ENCODE data around the gene PRKRIP1. TPM values are rescaled to one million over a fixed set of nuclear protein-coding genes. Genes with fewer than 3 reads are reported as not detected.
"Not testable (repeated sequence)": the region's sequence is repeated elsewhere in the genome, so short reads cannot be mapped to it uniquely, and the experiment has no call there.

The PRKRIP1 gene
- total RNA-seq, 2 donors from 2014 or later, result 30.3 to 35.0 TPM

- H3K36me3 ChIP-seq (ENCODE audit: control insufficient read depth, insufficient read depth, low read length); H3K9me3 Mint-ChIP-seq; H3K27me3 ChIP-seq (ENCODE audit: control insufficient read depth, insufficient read depth, low read length, poor library complexity, severe bottlenecking); H3K27me3 Mint-ChIP-seq (ENCODE audit: insufficient read depth); H3K4me1 ChIP-seq (ENCODE audit: control insufficient read depth, insufficient read depth, low read length); H3K9me3 ChIP-seq (ENCODE audit: control insufficient read depth, low read length); H3K4me1 Mint-ChIP-seq: not testable (repeated sequence)
- peak; percentile 98 for DNase-seq
- H3K36me3 Mint-ChIP-seq (ENCODE audit: low read depth), result peaks cover 22% of the 10 kb centered on the region
- TF ChIP-seq CTCF (conservative IDR thresholded peaks at IDR 0.05), result peak; percentile 48
- peak overlapping the region; percentile 87 for H3K27ac Mint-ChIP-seq
- WGBS, 2 experiments (ENCODE audit: insufficient coverage in 1 of 2, insufficient read length in 1 of 2), result 0 to 1% methylated on average over 16 to 70 of the region's 76 CpGs
- H3K4me3 Mint-ChIP-seq, result peak overlapping the region; percentile 89
- peak overlapping the region; percentile 77 for H3K4me3 ChIP-seq (ENCODE audit: low read length)
- peak overlapping the region; percentile 60 for H3K9ac ChIP-seq (ENCODE audit: extremely low read depth, low read length, poor library complexity, severe bottlenecking)
- H3K27ac ChIP-seq (ENCODE audit: low read depth, low read length), result peak overlapping the region; percentile 49
Measured at GRCh38 chr7:102363549-102364393, 32.4 kb upstream of the PRKRIP1 start.

- H3K4me1 ChIP-seq (ENCODE audit: control insufficient read depth, insufficient read depth, low read length); H3K9me3 Mint-ChIP-seq; H3K4me1 Mint-ChIP-seq; H3K9me3 ChIP-seq (ENCODE audit: control insufficient read depth, low read length); H3K36me3 ChIP-seq (ENCODE audit: control insufficient read depth, insufficient read depth, low read length); H3K27me3 ChIP-seq (ENCODE audit: control insufficient read depth, insufficient read depth, low read length, poor library complexity, severe bottlenecking); H3K27me3 Mint-ChIP-seq (ENCODE audit: insufficient read depth); H3K27ac ChIP-seq (ENCODE audit: low read depth, low read length): not testable (repeated sequence)
- Mint-ChIP-seq H3K27ac (peak overlapping the region; percentile 87), H3K36me3 (ENCODE audit: low read depth) (peaks cover 22% of the 10 kb centered on the region), H3K4me3 (peak overlapping the region; percentile 89)
- Histone ChIP-seq H3K4me3 (ENCODE audit: low read length) (peak overlapping the region; percentile 77), H3K9ac (ENCODE audit: extremely low read depth, low read length, poor library complexity, severe bottlenecking) (peak overlapping the region; percentile 60)
- 2% methylated on average over 8 of the region's 20 CpGs; no CpG with 5 or more reads in 1 of the 2 experiments for WGBS, 2 experiments (ENCODE audit: insufficient coverage in 1 of 2, insufficient read length in 1 of 2)
- DNase-seq, result peak; percentile 29
Measured at GRCh38 chr7:102364394-102364886, 31.7 kb upstream of the PRKRIP1 start.

- H3K27ac ChIP-seq (ENCODE audit: low read depth, low read length); H3K4me3 ChIP-seq (ENCODE audit: low read length); H3K36me3 ChIP-seq (ENCODE audit: control insufficient read depth, insufficient read depth, low read length); H3K9ac ChIP-seq (ENCODE audit: extremely low read depth, low read length, poor library complexity, severe bottlenecking); DNase-seq; H3K27me3 ChIP-seq (ENCODE audit: control insufficient read depth, insufficient read depth, low read length, poor library complexity, severe bottlenecking); H3K4me1 ChIP-seq (ENCODE audit: control insufficient read depth, insufficient read depth, low read length); H3K27me3 Mint-ChIP-seq (ENCODE audit: insufficient read depth); H3K9me3 Mint-ChIP-seq; H3K9me3 ChIP-seq (ENCODE audit: control insufficient read depth, low read length); H3K4me1 Mint-ChIP-seq; H3K27ac Mint-ChIP-seq: not testable (repeated sequence)
- H3K4me3 Mint-ChIP-seq, result peak overlapping the region; percentile 29
- 95% methylated on average over 2 of the region's 7 CpGs; no CpG with 5 or more reads in 1 of the 2 experiments for WGBS, 2 experiments (ENCODE audit: insufficient coverage in 1 of 2, insufficient read length in 1 of 2)
- peaks cover 29% of the 10 kb centered on the region for H3K36me3 Mint-ChIP-seq (ENCODE audit: low read depth)
Measured at GRCh38 chr7:102365390-102365789, 30.8 kb upstream of the PRKRIP1 start.

- H3K4me1 Mint-ChIP-seq; H3K27me3 ChIP-seq (ENCODE audit: control insufficient read depth, insufficient read depth, low read length, poor library complexity, severe bottlenecking); H3K4me3 Mint-ChIP-seq; DNase-seq; H3K4me1 ChIP-seq (ENCODE audit: control insufficient read depth, insufficient read depth, low read length); H3K9ac ChIP-seq (ENCODE audit: extremely low read depth, low read length, poor library complexity, severe bottlenecking); H3K4me3 ChIP-seq (ENCODE audit: low read length); H3K27ac Mint-ChIP-seq; H3K27me3 Mint-ChIP-seq (ENCODE audit: insufficient read depth); H3K27ac ChIP-seq (ENCODE audit: low read depth, low read length): not testable (repeated sequence)
- peaks cover 11% of the 10 kb centered on the region for H3K9me3 ChIP-seq (ENCODE audit: control insufficient read depth, low read length)
- peaks cover 10% of the 10 kb centered on the region for H3K36me3 ChIP-seq (ENCODE audit: control insufficient read depth, insufficient read depth, low read length)
- H3K9me3 Mint-ChIP-seq, result peaks cover 15% of the 10 kb centered on the region
- peaks cover 50% of the 10 kb centered on the region for H3K36me3 Mint-ChIP-seq (ENCODE audit: low read depth)
Measured at GRCh38 chr7:102370038-102370437, 26.1 kb upstream of the PRKRIP1 start.

GRCh38 chr7:102372796-102373195, 23.4 kb upstream of the PRKRIP1 start:
- Mint-ChIP-seq H3K9me3 (peaks cover 15% of the 10 kb centered on the region), H3K36me3 (ENCODE audit: low read depth) (peaks cover 51% of the 10 kb centered on the region)
- not testable (repeated sequence) for H3K4me3 Mint-ChIP-seq; H3K27ac Mint-ChIP-seq; H3K27ac ChIP-seq (ENCODE audit: low read depth, low read length); H3K4me1 Mint-ChIP-seq; H3K27me3 ChIP-seq (ENCODE audit: control insufficient read depth, insufficient read depth, low read length, poor library complexity, severe bottlenecking); H3K27me3 Mint-ChIP-seq (ENCODE audit: insufficient read depth); H3K9ac ChIP-seq (ENCODE audit: extremely low read depth, low read length, poor library complexity, severe bottlenecking); DNase-seq; H3K4me3 ChIP-seq (ENCODE audit: low read length); H3K4me1 ChIP-seq (ENCODE audit: control insufficient read depth, insufficient read depth, low read length)
- H3K9me3 ChIP-seq (ENCODE audit: control insufficient read depth, low read length), result peaks cover 11% of the 10 kb centered on the region
- H3K36me3 ChIP-seq (ENCODE audit: control insufficient read depth, insufficient read depth, low read length), result peaks cover 18% of the 10 kb centered on the region
- WGBS, 2 experiments (ENCODE audit: insufficient coverage in 1 of 2, insufficient read length in 1 of 2), result no CpG with 5 or more reads among the region's 2 CpGs

Data from endodermal cell (in vitro differentiated cells).